ENCODE measurements around the gene ARFGAP2. TPM values are rescaled to one million over a fixed set of nuclear protein-coding genes. Genes with fewer than 3 reads are reported as not detected.

The ARFGAP2 gene
- total and polyA plus RNA-seq, 2 of the 8 experiments (the other 6 are each of a cell fraction or from before 2014, with no cell fraction given): 50.2 to 64.0 TPM

DNA sequence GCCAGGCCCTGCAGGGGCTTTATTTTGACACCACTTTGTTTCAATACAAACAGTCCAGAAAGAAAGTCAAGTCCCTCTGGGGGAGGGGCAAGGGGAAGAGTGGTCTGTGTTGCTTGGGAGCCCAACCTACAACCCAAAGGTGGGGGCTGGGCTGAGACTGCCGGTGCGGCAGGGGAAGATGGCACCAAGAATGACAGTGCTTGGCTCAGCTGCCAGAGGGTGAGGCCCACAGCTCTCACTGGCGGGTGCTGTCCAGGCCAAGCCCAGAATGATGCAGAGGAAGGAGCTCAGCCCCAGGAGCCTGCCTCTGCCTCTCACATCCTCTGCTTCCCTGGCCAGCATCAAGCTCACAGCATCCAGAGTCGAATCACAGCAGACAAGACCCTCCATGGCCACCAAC is 12.4 kb downstream of the ARFGAP2 start:
- no peak for FAIRE-seq
- no peak overlapping the region for H2BK12ac ChIP-seq (ENCODE audit: low read depth, low read length)
- H3K27me3 ChIP-seq (replicated peaks in 1 of 4; ENCODE audit: control insufficient read depth in 3 of 4, extremely low read depth in 1 of 4, insufficient read depth in 3 of 4, low read length in 3 of 4): no peaks in the 10 kb centered on the region
- no peak overlapping the region for H3K4ac ChIP-seq (replicated peaks; ENCODE audit: insufficient read length, low read depth, low read length)
- TF ChIP-seq POLR2A (IDR thresholded peaks at IDR 0.05; ENCODE audit: control extremely low read depth in 1 of 2, low read depth in 2 of 2, low read length in 2 of 2): 0 out of 3 replicates have a peak, but pooled peaks of 1 of the 2 experiments have one; percentile 36
- no peak for TF ChIP-seq BACH1 (IDR thresholded peaks at IDR 0.05; ENCODE audit: low read length)
- H4K91ac ChIP-seq (replicated peaks; ENCODE audit: insufficient read length, low read length): no peak overlapping the region
- no peaks in the 10 kb centered on the region for H3K23me2 ChIP-seq (ENCODE audit: low read depth, low read length)
- H3K9ac ChIP-seq (replicated peaks in 1 of 4; ENCODE audit: extremely low read depth in 1 of 4, low read depth in 3 of 4, low read length in 3 of 4): no peak overlapping the region
- H2BK5ac ChIP-seq (ENCODE audit: low read depth, low read length): no peak overlapping the region
- H2BK120ac ChIP-seq (replicated peaks; ENCODE audit: low read depth, low read length): no peak overlapping the region
- no peak overlapping the region for H3K56ac ChIP-seq (replicated peaks; ENCODE audit: insufficient read length, low read depth, low read length)
- H3K14ac ChIP-seq (ENCODE audit: insufficient read length): no peak overlapping the region
- H3K4me2 ChIP-seq (ENCODE audit: insufficient read depth in 1 of 2, low read depth in 2 of 2, low read length in 2 of 2): no peak overlapping the region
- no peaks in the 10 kb centered on the region for H3K79me2 ChIP-seq (ENCODE audit: control insufficient read depth in 1 of 2, insufficient read depth in 2 of 2, low read length in 2 of 2)
- H2AFZ ChIP-seq (ENCODE audit: low read length): no peak overlapping the region
- no peaks in the 10 kb centered on the region; the same call in 1 of the 2 replicates for H3K79me1 ChIP-seq (ENCODE audit: low read depth, low read length)
- ChIA-PET CTCF (ENCODE audit: partially characterized antibody) (interaction anchor here (1.1 to 4.2 kb wide), 5 partner anchors 12 to 272 kb away, joined by 3 to 25 read pairs (median 16); no protein-coding TSS in a partner anchor), POLR2A (ENCODE audit: partially characterized antibody) (interaction anchor here (0.7 to 3.2 kb wide), 7 partner anchors 8 to 248 kb away, joined by 3 to 15 read pairs (median 5); no protein-coding TSS in a partner anchor)
- no peak overlapping the region for H2AK5ac ChIP-seq (ENCODE audit: low read depth, low read length)
- H3K4me1 ChIP-seq (replicated peaks in 1 of 4; ENCODE audit: control insufficient read depth in 3 of 4, insufficient read depth in 4 of 4, low read length in 3 of 4): no peaks in the 10 kb centered on the region
- no peak overlapping the region for H4K5ac ChIP-seq (ENCODE audit: insufficient read length, low read depth, low read length)
- H4K8ac ChIP-seq (ENCODE audit: extremely low read depth, insufficient read depth, low read length): no peak overlapping the region; the same call in 1 of the 2 replicates
- no peak overlapping the region for H2BK20ac ChIP-seq (ENCODE audit: low read length)
- no peak overlapping the region for H2BK15ac ChIP-seq (ENCODE audit: low read length)
- no peaks in the 10 kb centered on the region for H3K9me3 ChIP-seq (ENCODE audit: insufficient read depth in 2 of 2, low read depth in 1 of 2, low read length in 1 of 2)
- no peak overlapping the region for H3K18ac ChIP-seq (ENCODE audit: extremely low read depth, low read length)
- peaks cover 24 to 44% (median 36%) of the 10 kb centered on the region in 4 experiments; a peak in 7 of 8 replicates for H3K36me3 ChIP-seq (ENCODE audit: control insufficient read depth in 2 of 4, insufficient read depth in 4 of 4, low read length in 3 of 4)
- WGBS, 2 experiments (ENCODE audit: extremely low coverage in 1 of 2, insufficient coverage in 1 of 2, insufficient read length in 1 of 2, insufficient replicate concordance in 2 of 2, low coverage in 1 of 2, low lambda C conversion rate in 2 of 2, missing lambda C conversion rate in 1 of 2): 91% methylated on average over 4 of the region's 4 CpGs; no CpG with 5 or more reads in 1 of the 2 experiments
- DNase-seq (ENCODE audit: low read depth in 1 of 2, low spot score in 2 of 2): no peak
- H3K27ac ChIP-seq (ENCODE audit: low read depth, low read length): no peak overlapping the region
- no peak overlapping the region for H3K23ac ChIP-seq (ENCODE audit: insufficient read length)
- H3K4me3 ChIP-seq (ENCODE audit: extremely low read depth in 1 of 4, insufficient read depth in 2 of 4, low read depth in 3 of 4, low read length in 4 of 4): no peak overlapping the region
- peaks cover 3 to 10% of the 10 kb centered on the region in 2 experiments for H4K20me1 ChIP-seq (replicated peaks in 1 of 2; ENCODE audit: control insufficient read depth in 1 of 2, insufficient read depth in 2 of 2, low read length in 2 of 2)
